ENCODE results near the gene GPR183.

Gene GPR183

DNA sequence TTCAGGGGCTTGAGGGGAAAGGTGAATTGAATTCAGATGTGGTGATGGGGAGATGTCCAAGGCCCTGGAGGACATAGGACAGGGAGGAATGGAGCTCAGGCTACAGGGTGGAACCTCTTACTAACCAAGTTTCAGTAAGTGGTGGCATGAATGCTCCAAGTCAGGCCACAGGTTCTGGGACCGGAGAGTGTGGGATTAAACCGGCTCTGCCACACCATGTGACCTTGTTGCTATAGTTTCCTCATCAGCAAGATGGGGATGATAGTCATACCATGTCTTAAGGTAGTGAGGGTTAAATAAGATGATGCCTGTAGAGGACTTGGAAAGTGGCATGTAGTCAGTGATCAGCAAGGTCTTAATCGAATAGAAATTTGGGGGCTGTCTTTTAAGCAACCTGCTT, 16.3 kb downstream of the GPR183 start:
- DNase-seq, result no peak

DNA sequence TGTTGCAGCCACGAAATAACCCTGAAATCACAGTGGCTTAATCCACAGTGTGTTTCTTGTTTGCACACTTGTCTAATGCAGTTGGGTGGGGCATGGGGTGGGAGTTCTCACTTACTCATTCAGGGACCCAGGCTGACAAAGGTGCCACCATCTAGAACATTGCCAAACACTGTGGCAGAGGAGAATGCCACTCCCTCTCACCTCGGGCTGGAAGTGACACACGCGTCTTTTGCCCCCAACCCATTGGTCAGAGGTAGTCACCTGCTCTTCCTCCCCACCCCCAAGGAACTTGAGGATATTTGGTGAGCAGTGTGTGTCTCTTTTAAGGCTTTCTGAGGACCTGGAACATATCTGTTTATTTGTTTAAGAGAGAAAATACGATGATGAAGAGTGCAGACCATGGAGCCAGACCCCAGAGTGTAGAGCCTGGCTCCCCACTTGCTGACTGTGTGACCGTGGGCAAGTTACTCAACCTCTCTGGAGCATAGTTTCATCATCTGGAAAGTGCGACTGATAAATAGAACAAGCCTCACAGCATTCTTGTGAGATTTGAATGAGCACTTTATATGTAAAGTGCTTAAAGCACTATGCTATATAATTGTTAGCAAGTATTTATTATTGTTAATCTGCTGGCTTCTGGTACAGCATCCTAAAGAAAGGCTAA, 17.4 kb downstream of the GPR183 start:
- DNase-seq, result no peak

DNA sequence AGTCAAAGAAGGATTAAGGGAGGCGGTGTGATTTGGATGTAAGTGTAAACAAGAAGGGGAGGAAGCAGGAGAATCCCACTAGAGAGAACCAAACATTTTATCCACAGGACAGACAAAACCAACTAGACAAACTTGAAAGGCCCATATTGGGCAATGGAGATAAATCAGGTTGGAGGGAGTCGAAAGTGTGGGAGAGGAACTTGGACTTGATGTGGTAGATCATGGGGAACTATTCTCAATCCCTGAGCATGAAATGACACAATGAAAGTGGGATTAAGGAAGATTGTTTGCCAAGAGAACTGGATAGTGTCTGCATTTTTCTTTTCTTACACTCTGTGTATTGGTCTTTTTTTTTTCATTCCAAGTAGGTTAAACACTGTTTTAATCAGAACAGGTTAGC, 17.9 kb downstream of the GPR183 start:
- DNase-seq, result no peak

DNA sequence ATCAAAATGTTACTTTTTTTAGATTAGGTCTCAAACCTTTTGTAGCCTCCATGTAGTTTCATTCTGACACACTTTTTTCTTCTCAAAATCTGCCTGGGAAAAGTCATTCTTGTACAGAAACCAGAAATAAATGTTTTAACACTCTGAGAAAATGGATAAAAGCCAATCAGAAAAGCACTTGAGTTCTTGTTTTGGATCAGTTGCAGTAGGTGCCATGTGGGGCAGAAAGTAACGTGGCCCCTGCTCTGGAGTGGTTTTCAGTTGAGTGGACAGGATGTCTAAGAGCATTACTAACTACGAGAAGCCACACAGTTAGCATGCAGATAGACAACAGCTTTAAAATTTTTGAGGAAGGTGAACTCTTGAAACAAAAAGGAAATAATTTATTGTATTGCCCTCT, 19.1 kb downstream of the GPR183 start:
- DNase-seq, result no peak

DNA sequence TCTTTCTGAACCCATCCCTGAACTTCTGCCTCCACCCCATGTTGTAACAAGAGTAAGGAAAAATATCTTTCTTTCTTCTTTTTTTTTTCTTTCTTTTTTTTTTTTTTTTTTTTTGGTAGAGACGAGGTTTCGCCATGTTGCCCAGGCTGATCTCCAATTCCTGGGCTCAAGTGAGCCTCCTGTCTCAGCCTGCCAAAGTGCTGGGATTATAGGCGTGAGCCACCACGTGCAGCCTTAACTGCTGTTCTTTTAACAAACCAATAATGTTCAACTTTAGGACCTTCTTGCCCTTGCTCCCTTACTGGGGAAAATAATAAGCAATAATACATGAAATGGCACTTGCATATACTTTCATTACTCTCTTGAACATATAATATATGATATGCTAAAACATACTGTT, 19.6 kb downstream of the GPR183 start:
- no peak for DNase-seq

DNA sequence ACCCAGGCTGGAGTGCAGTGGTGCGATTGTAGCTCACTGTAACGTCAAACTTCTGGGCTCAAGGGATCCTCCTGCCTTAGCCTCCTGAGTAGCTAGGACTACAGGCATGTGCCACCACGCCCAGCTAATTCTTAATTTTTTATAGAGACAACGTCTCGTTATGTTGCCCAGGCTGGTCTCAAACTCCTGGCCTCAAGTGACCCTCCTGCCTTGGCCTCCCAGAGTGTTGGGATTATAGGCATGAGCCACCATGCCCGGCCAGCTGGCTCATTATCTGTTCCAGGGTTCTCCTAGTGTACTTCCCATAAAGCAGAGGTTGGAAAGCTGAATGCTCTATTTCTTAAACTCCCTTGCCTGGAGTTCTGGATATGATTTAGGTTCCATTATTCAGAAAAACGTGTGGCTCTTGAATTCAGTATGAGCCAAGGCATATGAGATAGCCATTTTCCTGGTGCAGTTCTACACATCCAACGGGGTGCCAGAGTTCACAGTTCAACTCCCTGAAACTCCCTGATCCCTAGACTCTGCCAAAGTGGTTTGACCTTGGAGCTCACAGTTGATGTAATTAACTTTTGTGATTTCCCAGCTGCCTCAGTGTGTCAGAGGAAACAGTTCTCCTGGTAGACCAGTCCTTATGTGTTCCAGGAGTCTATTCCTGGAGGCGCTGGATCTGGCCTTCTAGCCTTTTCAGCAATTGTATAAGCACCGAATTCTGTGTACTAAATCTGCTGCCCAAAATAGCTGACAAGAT, 21.6 kb downstream of the GPR183 start:
- no peak for DNase-seq

DNA sequence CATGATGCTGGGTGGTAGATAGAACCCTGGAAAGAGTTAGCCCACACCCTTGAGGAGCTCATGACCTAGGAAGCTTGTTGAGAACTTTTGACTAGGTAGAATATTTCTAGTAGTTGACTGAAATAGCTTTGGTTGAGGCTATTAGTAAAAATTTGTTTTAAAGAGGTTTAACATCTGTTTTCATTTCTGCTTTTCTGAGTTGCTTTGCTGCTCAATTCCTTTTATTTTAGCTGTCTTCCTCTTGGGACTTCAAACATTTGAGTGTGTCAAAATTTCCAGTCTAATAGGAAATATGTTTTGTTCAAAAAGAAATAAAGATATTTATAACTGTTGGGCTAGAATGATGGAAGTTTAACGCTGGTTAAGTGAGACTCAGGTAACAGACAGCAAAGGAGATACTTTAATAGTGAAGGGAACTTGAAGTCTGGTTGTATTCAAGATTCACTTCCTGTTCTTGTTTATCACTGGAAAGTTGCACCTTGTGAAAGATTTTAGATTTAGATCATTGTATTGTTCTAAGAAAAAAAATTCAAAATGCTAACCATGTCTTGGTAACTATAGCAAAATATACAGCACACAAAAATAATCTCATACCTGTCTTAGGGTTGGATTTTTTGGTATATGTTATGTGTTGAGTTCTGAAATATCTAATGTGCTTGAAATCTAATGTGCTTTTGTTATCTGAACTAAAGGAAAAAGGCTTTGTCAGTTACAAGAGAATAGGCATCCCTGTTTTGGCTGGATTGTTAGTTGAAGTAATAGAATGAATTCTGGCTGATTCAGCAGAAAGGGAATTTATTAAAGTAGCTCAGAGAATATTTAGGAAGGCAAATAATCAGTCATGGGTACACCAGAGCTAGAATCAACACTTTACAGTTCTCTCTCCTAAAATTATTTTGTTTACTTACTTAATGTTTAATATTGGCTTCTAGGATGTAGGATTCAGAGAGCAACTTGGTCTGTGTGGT, 24.7 kb downstream of the GPR183 start:
- DNase-seq, result no peak

DNA sequence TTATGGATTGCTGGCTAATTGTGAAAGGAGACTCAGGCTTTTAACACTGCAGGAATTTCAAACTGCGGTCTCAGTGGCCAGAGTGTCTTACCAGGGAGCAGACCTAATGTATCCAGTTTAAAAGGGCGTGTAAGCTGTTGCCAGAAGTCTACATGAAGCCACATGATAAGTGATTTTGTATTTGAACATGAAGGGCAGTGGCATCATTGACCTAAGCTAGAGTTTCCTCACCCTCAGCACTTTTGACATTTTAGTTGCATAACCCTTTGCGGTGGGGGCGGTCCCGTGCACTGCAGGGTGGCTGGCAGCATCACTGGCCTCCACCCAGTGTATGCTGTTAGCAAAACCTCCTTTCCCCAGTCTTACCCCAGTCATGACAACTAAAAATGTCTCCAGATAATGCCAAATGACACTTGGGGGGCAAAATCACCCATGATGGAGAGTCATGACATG, 25.4 kb downstream of the GPR183 start:
- peak in 2 of 4 experiments; percentile 24 to 37 for DNase-seq

DNA sequence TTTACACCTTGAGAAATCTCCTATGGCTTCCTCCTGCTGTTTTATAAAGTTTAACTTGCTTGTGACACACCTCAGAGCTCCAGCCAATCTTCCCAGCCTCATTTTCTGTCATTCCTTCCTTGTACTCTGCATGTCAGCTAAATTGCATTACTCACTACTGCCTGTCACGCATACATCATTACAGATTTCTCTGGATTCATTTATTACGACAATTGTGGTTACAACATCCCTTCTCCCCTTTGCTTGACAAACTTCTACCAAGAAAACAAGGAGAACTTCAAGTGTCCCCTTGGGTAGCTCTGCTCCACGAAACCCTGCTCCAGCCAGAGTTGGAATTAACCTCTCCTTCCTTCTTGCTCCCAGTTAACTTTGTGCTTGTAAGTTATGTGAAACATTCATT, 27.0 kb downstream of the GPR183 start:
- DNase-seq, result no peak

DNA sequence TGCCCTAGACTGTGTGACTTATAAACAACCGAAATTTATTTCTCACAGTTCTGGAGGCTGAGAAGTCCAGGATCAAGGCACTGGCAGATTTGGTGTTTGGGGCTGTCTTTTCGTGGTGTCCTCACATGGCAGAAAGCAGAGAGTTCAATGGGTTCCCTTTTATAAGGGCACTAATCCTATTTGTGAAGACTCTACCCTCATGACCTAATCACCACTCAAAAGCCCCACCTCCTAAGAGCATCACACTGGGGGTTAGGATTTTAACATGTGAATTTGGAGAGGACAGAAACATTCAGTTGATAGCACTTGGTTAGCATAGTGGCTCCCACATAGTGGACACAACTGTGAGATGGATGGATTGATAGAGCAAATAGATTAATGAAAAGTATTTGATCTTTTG, 27.6 kb downstream of the GPR183 start:
- no peak for DNase-seq

DNA sequence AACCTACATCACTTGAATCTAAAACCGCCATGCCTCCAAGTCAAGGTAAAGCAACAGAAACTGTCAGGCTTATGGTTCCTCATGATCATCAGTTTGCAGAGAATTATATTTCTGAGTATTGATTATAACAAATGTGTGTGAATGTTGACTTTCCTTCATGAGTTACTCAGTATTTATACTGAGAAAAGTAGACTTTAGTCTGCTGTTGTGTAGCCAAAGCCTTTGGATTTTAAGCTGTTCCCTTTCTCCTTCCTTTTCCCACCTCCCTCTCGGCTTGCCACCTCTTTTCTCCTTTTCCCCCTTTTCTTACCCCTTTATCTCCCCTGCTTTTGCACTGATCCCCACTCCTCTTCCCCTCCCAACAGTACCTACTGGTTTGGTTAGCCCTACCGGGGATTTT, 28.4 kb downstream of the GPR183 start:
- DNase-seq, result no peak

DNA sequence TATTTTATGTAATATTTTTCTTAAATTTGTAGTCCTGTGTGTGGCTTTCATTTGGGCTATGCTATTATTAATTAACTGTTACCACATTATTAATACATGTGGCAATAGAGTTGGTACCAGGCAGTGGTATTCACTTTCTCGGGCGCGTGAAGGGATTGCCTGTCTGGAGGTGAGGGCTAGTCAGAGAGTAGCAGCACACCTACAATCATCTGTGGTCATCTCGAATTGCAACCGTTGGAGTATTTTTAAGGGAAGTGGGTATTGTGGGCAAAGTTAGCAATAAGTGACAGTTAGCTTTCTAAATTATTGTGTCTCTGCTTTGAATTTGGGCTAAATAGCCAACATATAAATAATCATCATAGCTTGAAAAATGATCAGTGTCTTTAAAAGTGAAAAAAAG, 29.0 kb downstream of the GPR183 start:
- no peak for DNase-seq

DNA sequence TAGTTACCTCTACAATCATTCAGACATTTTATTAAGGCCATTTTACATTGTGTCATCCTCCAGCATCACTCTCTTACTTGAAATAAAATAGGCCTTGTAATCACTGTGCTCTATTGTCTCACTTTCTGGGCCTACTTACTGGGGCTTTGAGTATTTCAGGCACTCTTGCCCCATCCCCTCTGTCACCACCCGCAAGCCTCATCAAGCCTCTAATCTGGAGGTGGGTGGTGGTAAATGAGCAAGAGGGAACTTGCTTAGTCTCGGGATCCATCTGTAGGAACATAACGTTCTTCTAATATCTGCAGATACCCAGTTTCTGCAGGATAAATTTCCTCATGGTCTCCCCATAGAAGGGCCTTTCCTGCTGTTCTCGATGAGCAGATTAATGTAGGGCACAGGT, 29.6 kb downstream of the GPR183 start:
- DNase-seq, result no peak

DNA sequence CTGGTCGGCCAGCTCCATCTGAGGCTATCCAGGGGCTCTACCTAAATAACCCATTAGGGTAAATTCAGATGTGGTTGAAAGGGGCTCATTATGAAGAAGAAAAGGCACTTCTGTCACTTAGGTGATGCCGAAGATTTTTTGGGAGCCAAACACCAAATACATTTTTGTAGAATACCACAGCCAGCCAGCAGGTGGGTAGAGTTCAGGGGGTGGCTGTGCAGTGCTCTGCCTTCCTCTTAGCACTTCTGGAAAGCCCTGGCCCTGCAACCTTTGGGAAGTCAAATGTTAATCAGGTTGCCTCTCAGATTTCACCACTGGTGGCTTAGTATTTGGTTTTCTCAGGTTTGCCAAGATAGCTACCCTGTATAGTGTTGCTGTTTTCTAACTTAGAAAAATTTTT, 30.5 kb downstream of the GPR183 start:
- no peak for DNase-seq

DNA sequence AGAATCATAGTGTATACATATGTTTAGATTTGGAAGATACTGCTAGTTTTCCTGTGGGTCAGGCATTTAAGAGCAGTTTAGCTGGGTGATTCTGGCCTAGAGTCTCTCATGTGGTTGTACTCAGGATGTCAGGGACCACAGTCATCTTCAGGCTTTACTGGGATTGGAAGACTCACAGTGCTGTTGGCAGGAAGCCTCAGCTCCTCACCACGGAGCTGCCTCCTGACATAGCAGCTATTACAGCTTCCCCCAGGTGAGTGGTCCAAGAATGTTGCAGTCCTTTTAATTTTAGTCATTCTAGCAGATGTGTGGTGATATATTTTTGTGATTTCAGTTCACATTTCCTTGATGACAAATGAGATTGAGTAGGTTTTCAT, 32.1 kb downstream of the GPR183 start:
- no peak for DNase-seq

DNA sequence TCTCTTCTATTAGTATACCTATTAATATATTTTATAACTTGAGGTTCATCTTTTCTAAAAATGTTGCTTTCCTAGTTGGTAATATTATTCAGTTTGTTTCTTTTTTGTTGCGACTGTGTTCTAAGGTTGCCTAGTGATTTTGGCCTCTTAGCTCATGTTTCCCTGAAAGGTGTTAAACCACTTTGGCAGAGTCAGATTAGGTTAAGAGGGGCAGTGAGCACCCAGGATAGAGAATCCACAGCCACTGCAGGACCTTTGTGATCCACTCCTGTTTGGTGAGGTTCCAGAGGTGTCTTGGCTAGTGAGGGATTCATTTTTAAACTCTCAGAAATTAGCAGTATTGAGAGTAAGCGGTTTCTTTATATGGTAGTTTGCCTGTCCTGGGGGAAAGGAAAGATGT, 34.1 kb downstream of the GPR183 start:
- no peak for DNase-seq

DNA sequence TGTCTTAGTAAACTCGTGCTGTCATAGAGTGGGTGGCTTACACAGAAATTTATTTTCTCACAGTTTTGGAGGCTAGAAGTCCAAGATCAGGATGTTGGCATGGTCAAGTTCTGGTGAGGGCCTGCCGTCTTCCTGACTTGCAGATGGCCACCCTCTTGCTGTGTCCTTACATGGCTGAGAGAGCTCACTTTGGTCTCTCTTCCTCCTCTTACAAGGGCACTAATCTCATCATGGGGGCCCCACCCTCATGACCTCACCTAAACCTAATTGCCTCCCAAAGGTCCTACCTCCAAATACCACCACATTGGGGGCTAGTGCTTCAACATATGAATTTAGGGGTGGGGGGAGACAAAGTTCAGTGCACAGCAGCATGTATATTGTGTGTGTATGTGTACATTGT, 34.7 kb downstream of the GPR183 start:
- no peak for DNase-seq

DNA sequence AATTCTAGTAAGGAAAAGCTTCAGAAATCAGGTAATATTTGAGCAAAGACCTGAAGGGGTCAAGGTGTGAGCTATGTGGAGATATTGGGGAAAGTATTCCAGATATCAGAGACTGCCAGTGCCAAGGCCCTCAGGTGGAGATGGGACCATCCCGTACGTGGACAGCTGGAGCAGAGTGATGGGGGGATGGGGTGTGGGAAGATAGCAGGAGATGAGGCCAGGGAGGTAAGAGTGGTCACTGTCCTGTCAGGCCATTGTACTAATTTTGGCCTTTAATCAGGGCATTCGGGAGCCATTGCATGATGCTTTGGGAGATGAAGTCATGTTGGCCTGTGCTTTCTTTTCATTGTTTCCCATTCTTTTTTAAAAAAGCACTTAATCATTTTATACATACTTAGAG, 36.0 kb downstream of the GPR183 start:
- no peak for DNase-seq

DNA sequence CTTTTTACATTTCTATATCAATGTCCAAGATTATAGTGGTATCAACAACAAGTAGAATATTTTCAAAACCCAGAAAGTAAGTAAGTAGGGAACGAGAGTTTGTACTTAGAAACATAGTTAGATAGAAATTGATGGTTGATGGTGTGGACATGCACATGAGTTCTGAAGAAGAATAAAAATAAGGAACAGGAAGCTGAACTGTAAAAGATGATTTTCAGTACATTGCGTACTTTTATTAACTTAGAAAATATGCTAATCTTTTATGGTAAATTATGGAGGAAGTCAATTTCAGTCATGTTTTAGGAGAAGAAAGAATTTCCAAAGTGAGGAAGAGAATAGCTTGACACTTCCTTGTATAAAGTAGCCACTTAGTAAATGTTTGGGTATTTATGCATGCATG, 36.7 kb downstream of the GPR183 start:
- no peak for DNase-seq

DNA sequence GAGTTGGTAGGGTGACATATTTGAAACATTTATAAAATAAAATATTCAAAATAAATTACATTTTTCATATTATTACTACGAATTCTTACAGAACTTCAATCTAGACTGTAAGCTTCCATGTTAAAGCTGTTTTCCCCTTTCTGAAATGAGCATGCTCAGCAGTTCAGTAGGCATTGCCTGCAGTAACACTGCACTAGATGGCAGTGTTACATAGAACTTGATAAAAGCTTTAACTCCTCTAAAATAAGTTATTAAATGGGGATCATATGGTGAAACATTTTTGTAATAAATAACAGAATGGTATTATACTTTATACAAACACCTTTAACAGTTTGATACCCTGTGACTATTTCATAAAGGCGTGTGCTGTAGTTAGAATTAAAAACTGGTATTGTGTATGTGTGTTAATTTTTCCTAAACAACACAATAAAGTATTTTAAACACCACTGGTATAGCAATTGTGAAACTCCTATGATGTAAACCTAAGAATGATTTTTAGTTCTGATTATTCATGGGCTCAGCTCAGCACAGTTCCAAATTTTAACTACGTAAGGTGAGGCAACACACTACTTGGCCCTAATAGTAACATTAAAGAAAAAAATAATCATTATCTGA, 37.5 kb downstream of the GPR183 start:
- no peak for DNase-seq

DNA sequence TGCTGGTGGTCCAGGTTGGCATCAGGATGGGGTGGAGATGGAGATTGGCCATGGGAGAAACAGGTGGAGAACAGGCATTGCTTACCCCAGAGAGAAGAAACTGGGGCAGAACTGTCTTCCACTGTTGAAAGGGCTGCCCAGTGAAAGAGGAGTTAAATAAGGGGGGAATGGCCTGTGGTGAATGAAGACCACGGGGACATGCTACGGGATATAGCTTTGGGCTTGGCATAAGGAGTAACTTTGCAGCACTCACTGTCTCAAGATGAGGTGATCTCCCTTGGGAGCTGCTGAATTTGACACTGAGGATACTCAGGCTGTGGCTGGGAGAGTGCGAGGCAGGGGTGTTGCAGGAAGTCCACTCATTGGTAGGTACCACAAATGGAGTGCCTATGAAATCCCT, 38.4 kb downstream of the GPR183 start:
- DNase-seq, result no peak

DNA sequence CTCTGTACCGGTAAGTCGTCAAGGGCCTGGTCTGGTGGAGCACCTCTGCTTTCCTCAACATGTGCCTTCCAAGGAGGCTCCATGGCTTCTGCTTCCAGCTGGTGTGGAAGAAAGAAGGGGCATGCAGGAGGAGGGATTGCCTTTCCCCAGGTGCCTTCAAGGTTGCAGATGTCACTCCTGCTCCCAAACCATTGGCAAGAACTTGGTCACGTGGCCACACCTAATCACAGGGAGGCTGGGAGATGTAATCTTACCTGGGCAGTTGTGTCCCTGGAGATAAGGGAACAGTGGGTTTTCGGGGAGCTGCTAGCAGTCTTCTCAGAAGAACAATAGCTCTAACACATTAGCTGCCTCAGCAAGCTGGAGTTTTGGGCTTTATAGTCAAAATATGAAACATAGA, 39.3 kb downstream of the GPR183 start:
- no peak for DNase-seq

DNA sequence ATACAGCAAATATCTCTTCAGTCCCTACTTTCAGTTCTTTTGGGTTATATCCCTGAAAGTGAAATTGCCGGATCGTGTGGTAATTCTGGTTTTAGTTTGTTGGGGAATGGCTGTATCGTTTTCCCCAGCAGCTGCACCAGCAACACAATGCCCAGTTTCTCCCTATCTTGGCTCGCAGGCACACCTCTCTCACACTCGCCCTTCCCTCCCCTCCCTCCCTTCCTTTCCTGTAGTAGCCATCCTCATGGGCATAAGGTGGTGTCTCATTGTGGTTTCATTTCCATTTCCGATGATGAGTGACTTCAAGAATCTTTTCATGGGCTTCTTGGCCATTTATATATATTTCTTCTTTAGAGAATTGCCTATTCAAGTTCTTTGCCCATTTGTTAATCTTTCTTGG, 40.4 kb downstream of the GPR183 start:
- DNase-seq, result no peak
